Liver (tissue), 3 donors: ENCODE results near the gene RHOH.

ENCODE experiments used
- CTCF ChIP-seq: fragments of 150-350 bp; IDR thresholded peaks from 2 replicates; pipeline ENCODE4 v1.5.1; 2017; ENCODE audit warnings: improper control_type of control experiment, low read depth, low read length; ENCODE audit not compliant: missing input control
- EGR1 ChIP-seq, 2 donors: IDR thresholded peaks; 2 replicates each; pipeline ENCODE4 v1.6.1; 2016 to 2018; ENCODE audit warnings: antibody characterized with exemption in 2 of 2, low read depth in 2 of 2
- MAX ChIP-seq: IDR thresholded peaks from 2 replicates; pipeline ENCODE4 v1.6.1; 2016; ENCODE audit warnings: antibody characterized with exemption
- TF ChIP-seq, protein P1 (sequence below): IDR thresholded peaks from 2 replicates; pipeline ENCODE4 v1.6.1; 2016; ENCODE audit warnings: antibody characterized with exemption
- donor health status: healthy.
- donor health status: healthy.

GRCh38 chr4:40240040-40240653 is 43.3 kb downstream of the RHOH start:
- TF ChIP-seq, protein P1, sequence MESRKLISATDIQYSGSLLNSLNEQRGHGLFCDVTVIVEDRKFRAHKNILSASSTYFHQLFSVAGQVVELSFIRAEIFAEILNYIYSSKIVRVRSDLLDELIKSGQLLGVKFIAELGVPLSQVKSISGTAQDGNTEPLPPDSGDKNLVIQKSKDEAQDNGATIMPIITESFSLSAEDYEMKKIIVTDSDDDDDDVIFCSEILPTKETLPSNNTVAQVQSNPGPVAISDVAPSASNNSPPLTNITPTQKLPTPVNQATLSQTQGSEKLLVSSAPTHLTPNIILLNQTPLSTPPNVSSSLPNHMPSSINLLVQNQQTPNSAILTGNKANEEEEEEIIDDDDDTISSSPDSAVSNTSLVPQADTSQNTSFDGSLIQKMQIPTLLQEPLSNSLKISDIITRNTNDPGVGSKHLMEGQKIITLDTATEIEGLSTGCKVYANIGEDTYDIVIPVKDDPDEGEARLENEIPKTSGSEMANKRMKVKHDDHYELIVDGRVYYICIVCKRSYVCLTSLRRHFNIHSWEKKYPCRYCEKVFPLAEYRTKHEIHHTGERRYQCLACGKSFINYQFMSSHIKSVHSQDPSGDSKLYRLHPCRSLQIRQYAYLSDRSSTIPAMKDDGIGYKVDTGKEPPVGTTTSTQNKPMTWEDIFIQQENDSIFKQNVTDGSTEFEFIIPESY, result no peak
- no peak for TF ChIP-seq MAX
- no peak for TF ChIP-seq EGR1 (IDR thresholded peaks at IDR 0.05; ENCODE audit: low read depth in 2 of 2)
- no peak for TF ChIP-seq CTCF
